Measurements from ENCODE around the gene MTMR2. TPM values are rescaled to one million over a fixed set of nuclear protein-coding genes. Genes with fewer than 3 reads are reported as not detected.
"Not testable (repeated sequence)": the region's sequence is repeated elsewhere in the genome, so short reads cannot be mapped to it uniquely, and the experiment has no call there.

MTMR2 gene
- total RNA-seq, 3 donors from 2014 or later, result 50.4 to 57.1 (median 54.1) TPM

DNA sequence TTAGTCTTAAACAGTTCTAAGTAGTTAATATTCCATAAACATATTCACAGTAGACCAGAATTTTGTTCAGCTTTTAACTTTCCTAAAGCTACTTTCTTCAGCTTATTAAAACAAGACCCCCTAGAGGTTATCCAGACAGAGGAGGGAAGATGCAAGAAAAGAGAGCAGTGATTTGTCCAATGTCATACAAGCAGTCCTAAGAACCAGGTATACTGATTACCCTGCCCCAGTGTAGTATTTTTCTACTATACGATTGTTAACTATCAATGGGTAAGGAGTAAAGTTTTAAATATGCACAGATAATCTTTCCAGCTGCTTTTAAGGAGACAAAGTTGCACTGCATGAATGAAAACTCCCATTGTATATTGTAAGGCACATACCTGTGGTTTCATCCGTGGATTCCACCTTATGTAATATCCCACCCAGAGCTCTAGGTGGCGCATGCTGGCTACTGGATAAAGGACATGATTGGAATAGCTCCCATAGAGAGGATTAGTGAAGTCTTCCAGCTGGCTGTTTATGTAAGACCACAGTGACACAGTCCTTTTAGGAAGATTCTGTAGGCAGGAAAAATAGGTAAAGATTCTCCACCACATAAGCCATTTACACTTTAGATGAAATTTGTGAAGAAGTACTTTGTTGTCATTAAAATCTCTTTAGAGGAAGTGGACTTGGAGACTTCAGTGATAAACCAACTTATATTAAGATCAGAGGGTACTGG lies 88.0 kb downstream of the MTMR2 start:
- no peaks in the 10 kb centered on the region for H3K27me3 Mint-ChIP-seq (ENCODE audit: low read depth)
- ATAC-seq (peak; percentile 80 to 94), DNase-seq (peak; percentile 53)
- H3K36me3 Mint-ChIP-seq (ENCODE audit: insufficient read depth), result peaks cover 25% of the 10 kb centered on the region
- H3K9me3 Mint-ChIP-seq, result no peaks in the 10 kb centered on the region
- H3K4me1 Mint-ChIP-seq (ENCODE audit: low read depth), result peaks cover 3% of the 10 kb centered on the region
- no peak overlapping the region for H3K4me3 Mint-ChIP-seq

DNA sequence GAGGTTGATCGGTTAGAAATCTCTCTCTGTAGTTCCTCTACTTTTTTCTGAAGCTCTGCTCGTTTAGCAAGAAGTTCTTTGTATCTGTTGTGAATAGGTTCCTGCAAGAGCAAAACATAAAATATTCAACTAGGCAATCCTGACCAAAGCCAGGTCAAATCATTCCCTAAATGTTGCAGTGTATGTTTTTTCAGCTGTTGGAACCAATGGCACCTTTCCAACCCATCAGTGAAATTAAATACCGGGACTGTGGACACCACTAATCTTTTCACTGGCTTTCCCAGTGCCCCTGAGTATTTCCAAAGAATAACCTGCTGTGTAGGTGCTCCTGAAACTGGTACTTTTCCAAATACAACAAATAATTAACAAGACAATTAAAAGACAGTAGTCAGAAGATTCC lies 88.6 kb downstream of the MTMR2 start:
- H3K27me3 Mint-ChIP-seq (ENCODE audit: low read depth), result no peaks in the 10 kb centered on the region
- no peak overlapping the region for H3K4me3 Mint-ChIP-seq
- DNase-seq (no peak), ATAC-seq (no peak)
- peaks cover 26% of the 10 kb centered on the region for H3K36me3 Mint-ChIP-seq (ENCODE audit: insufficient read depth)
- no peaks in the 10 kb centered on the region for H3K9me3 Mint-ChIP-seq
- peaks cover 5% of the 10 kb centered on the region for H3K4me1 Mint-ChIP-seq (ENCODE audit: low read depth)

DNA sequence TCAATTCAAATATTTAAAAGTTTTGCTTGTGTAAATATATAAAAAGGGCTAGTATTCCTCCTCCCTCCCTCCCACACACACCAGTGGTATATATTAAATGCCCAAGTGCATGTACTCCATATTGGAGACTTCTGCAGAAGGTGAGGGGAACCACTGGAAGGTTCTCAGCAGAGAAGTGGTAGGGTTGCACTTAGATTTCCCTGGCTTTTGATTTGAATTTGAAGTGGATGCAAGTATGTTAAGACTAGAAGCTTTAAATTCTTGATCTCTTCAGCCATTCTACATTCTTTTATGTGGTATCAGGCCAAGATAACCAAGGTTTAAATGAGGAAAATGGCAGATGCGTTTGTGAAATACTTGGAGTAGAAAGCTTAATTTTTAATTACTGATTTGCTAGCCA lies 90.5 kb downstream of the MTMR2 start:
- ATAC-seq, result no peak
- H3K4me3 Mint-ChIP-seq, result no peak overlapping the region
- no peak for DNase-seq

DNA sequence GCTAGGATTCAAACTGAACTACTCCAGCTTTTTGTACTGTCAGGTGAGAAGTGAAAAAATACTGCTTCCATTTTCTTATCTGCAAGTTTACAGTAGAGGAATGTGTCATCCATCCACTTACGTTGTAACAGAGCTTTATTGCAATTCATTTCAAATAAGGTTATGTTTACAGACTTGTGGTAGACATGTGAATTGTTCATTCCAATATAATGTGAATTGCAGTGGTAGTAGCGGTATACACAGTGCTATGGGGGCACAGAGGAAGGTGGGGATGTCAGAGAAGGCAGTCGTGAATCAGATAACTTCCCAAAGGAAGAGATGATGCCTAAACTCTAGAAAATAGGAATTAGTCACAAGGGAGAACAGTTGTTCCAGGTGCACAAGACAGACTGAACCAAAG lies 91.1 kb downstream of the MTMR2 start:
- Mint-ChIP-seq H3K27me3 (ENCODE audit: low read depth) (no peaks in the 10 kb centered on the region), H3K4me3 (no peak overlapping the region), H3K9me3 (no peaks in the 10 kb centered on the region), H3K4me1 (ENCODE audit: low read depth) (peaks cover 8% of the 10 kb centered on the region), H3K36me3 (ENCODE audit: insufficient read depth) (peaks cover 32% of the 10 kb centered on the region)
- ATAC-seq (no peak), DNase-seq (no peak)

More for the DNA sequence above, 90.5 kb downstream of the MTMR2 start:
- Mint-ChIP-seq H3K27me3 (ENCODE audit: low read depth) (no peaks in the 10 kb centered on the region), H3K9me3 (no peaks in the 10 kb centered on the region), H3K36me3 (ENCODE audit: insufficient read depth) (peaks cover 32% of the 10 kb centered on the region), H3K4me1 (ENCODE audit: low read depth) (peaks cover 8% of the 10 kb centered on the region)

DNA sequence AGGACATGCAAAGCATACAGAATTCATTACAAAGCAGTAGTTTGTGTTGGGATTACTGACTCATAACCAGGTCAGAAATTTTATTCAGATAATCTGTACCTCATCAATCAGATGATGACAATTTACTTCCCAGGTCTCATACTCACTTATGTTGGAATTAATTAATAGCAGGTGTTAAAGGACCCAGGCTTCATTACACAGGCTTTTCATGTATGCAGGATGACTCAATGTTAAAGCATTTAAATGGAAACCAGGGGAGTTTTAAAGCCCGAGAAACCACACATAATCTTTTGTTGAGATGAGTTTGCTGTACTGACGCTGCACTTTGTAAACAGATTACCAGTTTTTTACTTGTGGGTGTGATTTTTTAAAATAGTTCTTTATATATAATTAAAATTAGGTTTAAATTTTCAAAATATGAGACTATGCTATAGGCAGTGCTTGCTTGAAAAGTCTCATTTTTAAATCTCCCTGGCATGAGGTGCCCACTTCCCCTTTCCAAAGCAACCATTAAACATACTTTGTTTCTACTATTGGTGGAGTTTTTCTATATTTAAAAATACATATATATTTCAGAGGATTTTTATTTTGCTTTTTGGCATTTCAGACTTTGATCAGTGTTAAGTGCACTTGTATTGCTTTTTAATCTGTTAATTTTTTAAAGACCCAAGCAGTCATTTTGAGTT lies 92.6 kb downstream of the MTMR2 start:
- Mint-ChIP-seq H3K9me3 (no peaks in the 10 kb centered on the region), H3K36me3 (ENCODE audit: insufficient read depth) (peaks cover 30% of the 10 kb centered on the region), H3K27me3 (ENCODE audit: low read depth) (no peaks in the 10 kb centered on the region), H3K4me1 (ENCODE audit: low read depth) (peaks cover 8% of the 10 kb centered on the region), H3K4me3 (no peak overlapping the region)
- no peak for DNase-seq
- no peak for ATAC-seq

DNA sequence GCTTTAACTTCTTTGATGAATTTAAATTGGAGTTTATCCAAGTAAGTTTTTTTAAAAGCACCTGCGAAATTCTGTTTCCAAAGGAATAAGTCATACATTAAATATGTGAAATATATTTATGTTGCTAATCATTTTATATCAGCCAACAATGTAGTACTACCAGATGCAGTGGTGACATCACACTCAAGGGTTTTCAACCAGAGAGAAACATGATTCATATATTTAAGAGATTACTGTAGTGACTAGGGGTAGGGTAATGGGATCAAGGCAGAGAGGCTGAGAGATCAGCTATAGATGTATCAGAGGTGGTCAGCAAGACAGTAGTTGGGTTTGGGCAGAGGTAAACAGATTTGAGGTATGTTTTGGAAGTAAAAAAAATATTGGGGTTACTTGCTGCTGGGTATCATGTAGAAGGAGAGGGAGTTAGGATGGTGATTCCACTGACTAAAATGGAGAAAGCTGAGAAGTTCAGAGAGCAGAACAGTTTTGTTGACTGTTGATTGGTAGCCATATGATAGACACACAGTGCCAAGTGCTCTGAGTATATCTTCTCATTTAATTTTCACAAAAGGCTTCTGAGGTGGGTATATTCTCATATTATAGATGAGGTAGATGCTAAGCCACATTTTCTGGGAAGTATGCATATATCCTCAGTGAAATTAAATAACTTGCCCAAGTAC lies 94.2 kb downstream of the MTMR2 start:
- H3K9me3 Mint-ChIP-seq, result no peaks in the 10 kb centered on the region
- no peaks in the 10 kb centered on the region for H3K27me3 Mint-ChIP-seq (ENCODE audit: low read depth)
- no peak overlapping the region for H3K4me3 Mint-ChIP-seq
- ATAC-seq, result peak; percentile 40 to 61
- H3K4me1 Mint-ChIP-seq (ENCODE audit: low read depth), result peaks cover 8% of the 10 kb centered on the region
- H3K36me3 Mint-ChIP-seq (ENCODE audit: insufficient read depth), result peaks cover 36% of the 10 kb centered on the region
- no peak for DNase-seq

DNA sequence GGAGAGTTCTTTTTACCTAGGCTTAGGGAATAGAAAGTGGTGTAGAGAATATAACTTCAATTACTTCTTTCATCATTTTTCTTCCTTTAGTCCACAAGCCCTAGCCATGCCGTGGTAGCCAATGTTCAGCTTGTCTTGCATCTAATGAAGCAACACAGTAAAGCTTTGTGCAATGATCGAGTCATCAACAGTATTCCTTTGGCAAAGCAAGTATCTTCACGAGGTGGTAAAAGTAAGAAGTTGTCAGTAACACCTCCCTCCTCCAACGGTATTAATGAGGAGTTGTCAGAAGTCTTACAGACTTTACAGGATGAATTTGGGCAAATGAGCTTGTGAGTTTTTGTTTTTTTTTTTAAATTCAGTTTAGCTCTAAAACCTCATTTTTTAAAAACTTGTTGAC lies 96.2 kb downstream of the MTMR2 start:
- H3K36me3 Mint-ChIP-seq (ENCODE audit: insufficient read depth), result peaks cover 28% of the 10 kb centered on the region

DNA sequence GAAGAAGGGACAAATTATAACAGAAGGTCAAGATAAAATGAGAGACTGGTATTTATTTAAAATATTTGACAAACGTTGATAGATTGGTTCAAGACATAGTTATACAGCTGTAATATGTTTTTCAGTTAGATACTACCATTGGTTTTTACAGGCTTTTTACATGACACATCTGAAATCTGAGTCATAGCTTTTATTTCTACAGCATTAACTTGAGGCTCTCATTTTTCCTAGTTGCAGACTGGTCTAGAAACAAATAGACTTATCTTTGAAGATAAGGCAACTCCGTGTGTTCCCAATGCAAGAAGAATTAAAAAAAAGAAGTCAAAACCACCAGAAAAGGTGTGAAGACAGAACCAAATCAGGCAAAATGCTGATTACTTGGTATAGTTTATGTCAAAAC lies 102.3 kb downstream of the MTMR2 start:
- H3K27me3 Mint-ChIP-seq (ENCODE audit: low read depth), result no peaks in the 10 kb centered on the region
- H3K9me3 Mint-ChIP-seq, result no peaks in the 10 kb centered on the region
- H3K4me1 Mint-ChIP-seq (ENCODE audit: low read depth), result no peaks in the 10 kb centered on the region
- H3K4me3 Mint-ChIP-seq, result no peak overlapping the region
- ATAC-seq (no peak), DNase-seq (no peak)
- peaks cover 38% of the 10 kb centered on the region for H3K36me3 Mint-ChIP-seq (ENCODE audit: insufficient read depth)

More for the DNA sequence above, 96.2 kb downstream of the MTMR2 start:
- no peak for DNase-seq
- peaks cover 8% of the 10 kb centered on the region for H3K4me1 Mint-ChIP-seq (ENCODE audit: low read depth)
- no peak overlapping the region for H3K4me3 Mint-ChIP-seq
- ATAC-seq, result no peak
- H3K9me3 Mint-ChIP-seq, result no peaks in the 10 kb centered on the region
- H3K27me3 Mint-ChIP-seq (ENCODE audit: low read depth), result no peaks in the 10 kb centered on the region

DNA sequence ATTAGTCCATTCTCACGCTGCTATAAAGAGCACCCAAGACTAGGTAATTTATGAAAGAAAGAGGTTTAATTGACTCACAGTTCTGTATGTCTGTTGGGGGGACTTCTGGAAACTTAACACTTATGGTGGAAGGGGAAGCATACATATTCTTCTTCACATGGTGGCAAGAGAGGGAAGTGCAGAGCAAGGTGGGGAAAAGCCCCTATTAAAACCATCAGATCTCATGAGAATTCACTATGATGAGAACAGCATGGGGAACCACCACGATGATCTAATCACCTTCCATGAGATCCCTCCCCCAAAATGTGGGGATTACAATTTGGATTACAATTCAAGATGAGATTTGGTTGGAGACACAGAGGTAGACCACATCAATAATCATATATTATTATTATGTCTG lies 107.9 kb downstream of the MTMR2 start:
- ATAC-seq, result no peak
- peaks cover 36% of the 10 kb centered on the region for H3K36me3 Mint-ChIP-seq (ENCODE audit: insufficient read depth)
- no peaks in the 10 kb centered on the region for H3K27me3 Mint-ChIP-seq (ENCODE audit: low read depth)

DNA sequence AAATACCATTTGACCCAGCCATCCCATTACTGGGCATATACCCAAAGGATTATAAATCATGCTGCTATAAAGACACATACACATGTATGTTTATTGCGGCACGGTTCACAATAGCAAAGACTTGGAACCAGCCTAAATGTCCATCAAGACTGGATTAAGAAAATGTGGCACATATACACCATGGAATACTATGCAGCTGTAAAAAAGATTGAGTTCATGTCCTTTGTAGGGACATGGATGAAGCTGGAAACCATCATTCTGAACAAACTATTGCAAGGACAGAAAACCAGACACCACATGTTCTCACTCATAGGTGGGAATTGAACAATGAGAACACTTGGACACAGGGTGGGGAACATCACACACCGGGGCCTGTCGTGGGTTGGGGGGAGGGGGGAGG lies 112.9 kb downstream of the MTMR2 start:
- not testable (repeated sequence) for H3K4me1 Mint-ChIP-seq (ENCODE audit: low read depth); H3K9me3 Mint-ChIP-seq; ATAC-seq; H3K27me3 Mint-ChIP-seq (ENCODE audit: low read depth); DNase-seq; H3K4me3 Mint-ChIP-seq
- peaks cover 19% of the 10 kb centered on the region for H3K36me3 Mint-ChIP-seq (ENCODE audit: insufficient read depth)

More for the DNA sequence above, 107.9 kb downstream of the MTMR2 start:
- Mint-ChIP-seq H3K4me1 (ENCODE audit: low read depth) (peaks cover 5% of the 10 kb centered on the region), H3K9me3 (no peaks in the 10 kb centered on the region), H3K4me3 (no peak overlapping the region)
- no peak for DNase-seq

DNA sequence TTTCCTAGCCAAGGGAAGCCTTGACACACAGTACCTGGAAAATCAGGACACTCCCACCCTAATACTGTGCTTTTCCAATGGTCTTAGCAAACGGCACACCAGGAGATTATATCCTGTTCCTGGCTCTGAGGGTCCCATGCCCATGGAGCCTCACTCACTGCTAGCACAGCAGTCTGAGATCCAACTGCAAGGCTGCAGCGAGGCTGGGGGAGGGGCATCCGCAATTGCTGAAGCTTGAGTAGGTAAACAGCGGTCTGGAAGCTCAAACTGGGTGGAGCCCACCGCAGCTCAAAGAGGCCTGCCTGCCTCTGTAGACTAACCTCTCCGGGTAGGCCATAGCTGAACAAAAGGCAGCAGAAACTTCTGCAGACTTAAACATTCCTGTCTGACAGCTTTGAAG lies 117.4 kb downstream of the MTMR2 start:
- peaks cover 19% of the 10 kb centered on the region for H3K36me3 Mint-ChIP-seq (ENCODE audit: insufficient read depth)
- not testable (repeated sequence) for H3K4me1 Mint-ChIP-seq (ENCODE audit: low read depth); DNase-seq; H3K27me3 Mint-ChIP-seq (ENCODE audit: low read depth); ATAC-seq; H3K4me3 Mint-ChIP-seq; H3K9me3 Mint-ChIP-seq

DNA sequence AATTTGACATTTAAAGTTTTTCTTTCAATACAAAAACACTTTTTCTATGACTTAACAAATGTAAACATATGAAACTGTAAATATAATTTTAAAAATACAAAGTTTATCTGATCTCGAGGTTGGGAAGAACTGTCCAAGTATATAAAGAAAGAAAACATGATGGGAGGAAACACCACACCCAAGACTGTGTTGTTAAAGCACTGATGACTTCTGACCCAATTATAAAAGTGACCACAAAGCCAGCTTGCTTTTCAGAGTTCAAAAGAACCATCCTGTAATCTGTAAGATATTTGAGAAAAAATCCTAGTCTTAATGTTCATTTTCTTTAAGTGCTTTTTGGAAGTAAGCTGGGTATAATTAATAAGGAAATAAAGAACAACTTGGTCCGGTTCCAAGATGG lies 118.0 kb downstream of the MTMR2 start:
- no peak for ATAC-seq
- Mint-ChIP-seq H3K9me3 (no peaks in the 10 kb centered on the region), H3K36me3 (ENCODE audit: insufficient read depth) (peaks cover 19% of the 10 kb centered on the region), H3K27me3 (ENCODE audit: low read depth) (no peaks in the 10 kb centered on the region), H3K4me1 (ENCODE audit: low read depth) (peaks cover 7% of the 10 kb centered on the region), H3K4me3 (no peak overlapping the region)
- DNase-seq, result no peak

DNA sequence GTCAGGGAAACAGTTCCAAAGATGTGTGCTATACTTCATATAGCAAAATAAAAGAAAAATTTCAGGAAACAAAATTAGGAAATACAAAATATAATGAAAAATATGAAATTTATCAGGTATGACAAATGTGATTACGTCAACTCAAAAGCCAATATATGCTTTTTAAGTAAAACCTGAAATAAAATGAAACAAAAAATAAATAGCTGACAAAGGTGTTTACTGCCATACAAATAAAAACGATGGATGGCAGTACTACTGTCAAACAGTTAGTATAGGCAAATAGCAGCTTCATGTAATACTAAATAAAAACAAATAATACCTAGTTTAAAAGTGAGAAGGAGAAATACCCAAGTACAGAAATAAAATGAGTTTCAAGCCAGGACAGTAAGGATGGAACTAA lies 119.9 kb downstream of the MTMR2 start:
- DNase-seq (no peak), ATAC-seq (no peak)
- Mint-ChIP-seq H3K36me3 (ENCODE audit: insufficient read depth) (peaks cover 31% of the 10 kb centered on the region), H3K9me3 (no peaks in the 10 kb centered on the region), H3K4me3 (no peak overlapping the region), H3K4me1 (ENCODE audit: low read depth) (peaks cover 9% of the 10 kb centered on the region), H3K27me3 (ENCODE audit: low read depth) (no peaks in the 10 kb centered on the region)

DNA sequence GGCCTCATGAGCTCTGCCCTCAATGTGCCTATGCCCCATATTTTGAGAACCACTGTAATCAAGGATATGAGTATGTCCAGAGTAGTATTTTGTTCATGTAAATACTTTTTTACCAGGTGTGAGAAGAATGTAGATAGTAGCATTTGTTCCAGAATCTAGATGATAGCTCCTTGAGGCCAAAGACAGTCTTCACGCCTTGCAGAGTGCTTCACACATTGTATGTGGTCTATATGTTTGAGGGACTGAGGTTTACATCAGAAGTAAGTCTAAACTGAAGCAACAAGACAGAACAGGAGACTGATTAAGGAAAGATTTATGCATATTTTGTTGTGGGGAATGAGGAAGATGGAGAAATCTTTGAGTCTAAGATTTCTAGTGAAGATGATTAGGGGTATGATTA lies 121.1 kb downstream of the MTMR2 start:
- Mint-ChIP-seq H3K27me3 (ENCODE audit: low read depth) (no peaks in the 10 kb centered on the region), H3K36me3 (ENCODE audit: insufficient read depth) (peaks cover 31% of the 10 kb centered on the region), H3K9me3 (no peaks in the 10 kb centered on the region), H3K4me1 (ENCODE audit: low read depth) (peaks cover 9% of the 10 kb centered on the region), H3K4me3 (no peak overlapping the region)
- ATAC-seq, result no peak
- DNase-seq, result no peak

DNA sequence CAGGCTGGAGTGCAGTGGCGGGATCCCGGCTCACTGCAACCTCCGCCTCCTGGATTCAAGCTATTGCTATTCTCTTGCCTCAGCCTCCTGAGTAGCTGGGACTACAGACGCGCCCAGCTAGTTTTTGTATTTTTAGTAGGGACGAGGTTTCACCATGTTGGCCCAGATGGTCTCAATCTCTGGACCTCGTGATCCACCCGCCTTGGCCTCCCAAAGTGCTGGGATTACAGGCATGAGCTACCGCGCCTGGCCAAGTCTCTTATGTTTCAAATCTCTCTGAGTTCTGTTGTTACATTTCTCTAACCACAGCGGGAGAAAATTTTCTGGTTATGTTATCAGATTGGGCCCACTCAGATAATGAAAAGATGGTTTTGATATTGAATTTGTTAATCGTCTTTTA lies 123.5 kb downstream of the MTMR2 start:
- no peaks in the 10 kb centered on the region for H3K9me3 Mint-ChIP-seq
- ATAC-seq (no peak), DNase-seq (no peak)
- H3K27me3 Mint-ChIP-seq (ENCODE audit: low read depth), result no peaks in the 10 kb centered on the region
- peaks cover 31% of the 10 kb centered on the region for H3K36me3 Mint-ChIP-seq (ENCODE audit: insufficient read depth)
- H3K4me1 Mint-ChIP-seq (ENCODE audit: low read depth), result peaks cover 10% of the 10 kb centered on the region
- H3K4me3 Mint-ChIP-seq, result no peak overlapping the region
